Uterus (tissue), 4 donors: ENCODE measurements around the gene CEP85L. TPM values are rescaled to one million over a fixed set of nuclear protein-coding genes. Genes with fewer than 3 reads are reported as not detected.

ENCODE experiments used
- DNase-seq, 2 donors: peaks; one replicate each; pipeline ENCODE4 v3.0.0-alpha.2; 2019 to 2020
- H3K27ac ChIP-seq, 2 donors: fragments of 200-600 bp; sonication (generic); 1 replicate in 1 of 2; 2 replicates in 1 of 2; pipeline ENCODE4 v1.5.1; 2016 to 2018
- H3K27me3 ChIP-seq, 2 donors: fragments of 200-600 bp; sonication (generic); one replicate each; pipeline ENCODE4 v1.5.1; 2018 to 2019; ENCODE audit warnings: control low read depth in 1 of 2
- H3K36me3 ChIP-seq, 2 donors: fragments of 200-600 bp; sonication (generic); one replicate each; pipeline ENCODE4 v1.5.1; 2019; ENCODE audit warnings: control low read depth in 1 of 2
- H3K4me1 ChIP-seq, 2 donors: fragments of 200-600 bp; sonication (generic); one replicate each; pipeline ENCODE4 v1.5.1; 2018 to 2019; ENCODE audit warnings: control low read depth in 1 of 2
- H3K4me3 ChIP-seq, 2 donors: fragments of 200-600 bp; sonication (generic); 1 replicate in 1 of 2; 2 replicates in 1 of 2; pipeline ENCODE4 v1.5.1; 2018 to 2019; ENCODE audit warnings: mild to moderate bottlenecking in 1 of 2
- H3K9me3 ChIP-seq, 2 donors: fragments of 200-600 bp; sonication (generic); one replicate each; pipeline ENCODE4 v1.5.1; 2019; ENCODE audit warnings: control low read depth in 1 of 2
- CTCF ChIP-seq, 4 experiments: fragments of 200-600 bp in 2 of 4; fragments of 450-650 bp in 2 of 4; sonication (generic) in 2 of 4; IDR thresholded peaks; one replicate each; pipeline ENCODE4 v1.5.1; 2016 to 2019; ENCODE audit warnings: antibody characterized with exemption in 4 of 4, mild to moderate bottlenecking in 2 of 4, moderate library complexity in 1 of 4
- POLR2A ChIP-seq, 2 donors: fragments of 450-650 bp; IDR thresholded peaks; one replicate each; pipeline ENCODE4 v1.6.1; 2016; ENCODE audit warnings: antibody characterized with exemption in 2 of 2, mild to moderate bottlenecking in 1 of 2, moderate library complexity in 1 of 2
- intact Hi-C: fragments of 100-400 bp; cut with DNase I; formaldehyde crosslinking; loops from one replicate; pipeline ENCODE4 v1.15.1; 2023; ENCODE audit warnings: low total_unique reads
- total RNA-seq, 4 donors: library from RNA; depleted of rRNA in 3 of 4; stranded (reverse); fragments of >200 nt in 3 of 4; gene quantifications; one replicate each; pipeline versions ENCODE4 v1.1.0 to v1.2.4, GENCODE V29; 2014 to 2023
- donor health status: DM: yes; HTN: yes; CAD: no.

The CEP85L gene
- total RNA-seq, 4 donors from 2014 or later, result 32.7 to 968 (median 64.4) TPM

GRCh38 chr6:118685823-118686449, 34.5 kb upstream of the CEP85L start:
- Histone ChIP-seq H3K4me3 (no peak overlapping the region), H3K4me1 (no peaks in the 10 kb centered on the region), H3K36me3 (no peaks in the 10 kb centered on the region), H3K9me3 (no peaks in the 10 kb centered on the region), H3K27ac (no peak overlapping the region), H3K27me3 (no peaks in the 10 kb centered on the region)
- no peak for TF ChIP-seq POLR2A (IDR thresholded peaks at IDR 0.05)
- TF ChIP-seq CTCF (IDR thresholded peaks at IDR 0.05), result no peak
- intact Hi-C loops, result no loop called here
- no peak for DNase-seq

GRCh38 chr6:118683881-118684872, 32.8 kb upstream of the CEP85L start:
- Histone ChIP-seq H3K27ac (no peak overlapping the region), H3K36me3 (no peaks in the 10 kb centered on the region), H3K27me3 (no peaks in the 10 kb centered on the region), H3K4me1 (no peaks in the 10 kb centered on the region), H3K4me3 (no peak overlapping the region), H3K9me3 (no peaks in the 10 kb centered on the region)
- TF ChIP-seq POLR2A (IDR thresholded peaks at IDR 0.05) (no peak), CTCF (IDR thresholded peaks at IDR 0.05) (no peak)
- intact Hi-C loops, result no loop called here
- no peak for DNase-seq

- H3K36me3 ChIP-seq, result no peaks in the 10 kb centered on the region
- H3K4me3 ChIP-seq, result no peak overlapping the region
- no peak overlapping the region for H3K27ac ChIP-seq
- H3K27me3 ChIP-seq, result no peaks in the 10 kb centered on the region
- H3K4me1 ChIP-seq, result no peaks in the 10 kb centered on the region
- intact Hi-C loops, result no loop called here
- DNase-seq, result no peak
- no peak for TF ChIP-seq CTCF (IDR thresholded peaks at IDR 0.05)
- TF ChIP-seq POLR2A (IDR thresholded peaks at IDR 0.05), result no peak
- no peaks in the 10 kb centered on the region for H3K9me3 ChIP-seq
These were observed 29.2 kb upstream of the CEP85L start for GRCh38 chr6:118680452-118681095.

- no peak for DNase-seq
- Histone ChIP-seq H3K4me1 (no peaks in the 10 kb centered on the region), H3K36me3 (no peaks in the 10 kb centered on the region), H3K4me3 (no peak overlapping the region), H3K9me3 (no peaks in the 10 kb centered on the region), H3K27ac (no peak overlapping the region), H3K27me3 (no peaks in the 10 kb centered on the region)
- TF ChIP-seq CTCF (IDR thresholded peaks at IDR 0.05) (no peak), POLR2A (IDR thresholded peaks at IDR 0.05) (no peak)
- intact Hi-C loops, result no loop called here
These were observed 28.0 kb upstream of the CEP85L start for GRCh38 chr6:118679327-118679901.
